Activated T-cell treated with anti-CD3 and anti-CD28 coated beads, Interleukin-2, amount 50 U/mL, for 72 hours (primary cell): ENCODE measurements around the gene CEP72. TPM values are rescaled to one million over a fixed set of nuclear protein-coding genes. Genes with fewer than 3 reads are reported as not detected.

Experiments
- ATAC-seq, 2 donors: fragments of 150-1000 bp; cut with Tn5 transposase; replicated peaks in 1 of 2; 2 replicates each; pipeline ENCODE4 v1.10.0; 2021; ENCODE audit warnings: moderate library complexity in 2 of 2, mild to moderate bottlenecking in 1 of 2
- DNase-seq, 2 donors: peaks; one replicate each; pipeline ENCODE4 v3.0.0; 2021 to 2022; ENCODE audit warnings: mixed read lengths in 1 of 2
- H3K27ac Mint-ChIP-seq: one replicate; pipeline ENCODE4 v1.8.0; 2022; ENCODE audit warnings: mild to moderate bottlenecking, moderate library complexity, mixed read lengths
- H3K27me3 Mint-ChIP-seq: one replicate; pipeline ENCODE4 v1.8.0; 2022; ENCODE audit warnings: low read depth, mixed read lengths
- H3K36me3 Mint-ChIP-seq, 2 donors: one replicate each; pipeline ENCODE4 v1.8.0; 2022; ENCODE audit warnings: mixed read lengths in 2 of 2, mild to moderate bottlenecking in 1 of 2; ENCODE audit not compliant: insufficient read depth in 2 of 2
- H3K4me1 Mint-ChIP-seq: one replicate; pipeline ENCODE4 v1.8.0; 2022; ENCODE audit warnings: low read depth, mixed read lengths
- H3K4me3 Mint-ChIP-seq, 2 donors: one replicate each; pipeline ENCODE4 v1.8.0; 2022; ENCODE audit warnings: mild to moderate bottlenecking in 2 of 2, mixed read lengths in 2 of 2, moderate library complexity in 2 of 2
- H3K9me3 Mint-ChIP-seq, 2 donors: one replicate each; pipeline ENCODE4 v1.8.0; 2022; ENCODE audit warnings: mixed read lengths in 2 of 2
- total RNA-seq, 2 donors: library from RNA; stranded (reverse); gene quantifications; one replicate each; pipeline ENCODE4 v1.2.3, GENCODE V29; 2022

Gene CEP72
- total RNA-seq, 2 donors from 2014 or later, result 18.6 to 18.7 TPM

DNA sequence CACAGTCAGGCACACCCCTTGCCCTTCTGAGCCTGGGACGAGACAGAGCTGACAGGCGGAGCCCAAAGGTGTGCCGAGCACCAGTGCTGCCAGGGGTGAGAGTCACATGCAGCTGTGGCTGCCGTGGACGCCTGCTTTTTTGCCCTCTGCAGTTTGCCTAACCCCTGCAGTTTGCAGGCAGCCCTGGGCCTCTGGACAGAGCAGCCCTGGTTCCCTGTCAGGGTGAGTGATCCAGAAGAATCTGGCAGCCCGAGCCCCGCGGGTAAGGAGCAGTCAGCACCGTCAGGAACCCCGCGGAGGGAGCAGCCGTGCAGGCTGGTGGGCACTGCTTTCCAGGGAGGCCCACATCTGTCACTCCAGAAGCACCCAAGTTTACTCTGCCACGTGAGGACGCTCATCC is 30.3 kb downstream of the CEP72 start:
- H3K4me3 Mint-ChIP-seq, result no peak overlapping the region
- H3K27me3 Mint-ChIP-seq, result no peaks in the 10 kb centered on the region
- no peaks in the 10 kb centered on the region for H3K9me3 Mint-ChIP-seq
- DNase-seq (no peak), ATAC-seq (no peak)
- H3K4me1 Mint-ChIP-seq, result no peaks in the 10 kb centered on the region
- H3K27ac Mint-ChIP-seq, result no peak overlapping the region
- peaks cover 1 to 4% of the 10 kb centered on the region in 2 donors for H3K36me3 Mint-ChIP-seq

DNA sequence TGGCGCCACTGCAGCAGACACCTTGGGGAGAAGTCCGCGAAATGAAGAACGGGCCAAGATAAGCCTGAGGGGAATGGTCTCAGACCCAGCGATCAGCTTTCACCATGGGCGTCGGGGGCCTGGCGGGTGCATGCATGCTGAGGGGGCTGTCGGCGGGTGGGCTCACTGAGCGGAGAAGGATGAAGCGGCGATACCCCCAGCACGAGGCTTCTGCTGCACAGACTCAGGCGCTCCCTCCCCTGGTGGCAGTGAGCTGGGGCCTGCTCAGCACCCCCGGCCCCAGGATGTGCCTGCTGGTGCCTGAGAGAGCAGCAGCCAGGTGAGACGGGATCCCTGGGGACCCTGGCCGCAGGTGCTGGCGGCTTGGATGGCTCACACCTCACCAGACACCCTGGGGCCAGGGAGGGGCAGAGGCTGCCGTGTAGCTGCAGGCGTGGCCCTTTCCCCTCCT is 31.2 kb downstream of the CEP72 start:
- H3K4me3 Mint-ChIP-seq, result no peak overlapping the region
- no peak overlapping the region for H3K27ac Mint-ChIP-seq
- DNase-seq (no peak), ATAC-seq (no peak)
- H3K36me3 Mint-ChIP-seq, result peaks cover 0 to 4% of the 10 kb centered on the region in 2 donors
- H3K9me3 Mint-ChIP-seq, result no peaks in the 10 kb centered on the region
- no peaks in the 10 kb centered on the region for H3K27me3 Mint-ChIP-seq
- no peaks in the 10 kb centered on the region for H3K4me1 Mint-ChIP-seq

- ATAC-seq, result no peak
Measured at GRCh38 chr5:643811-644271, 31.7 kb downstream of the CEP72 start.

DNA sequence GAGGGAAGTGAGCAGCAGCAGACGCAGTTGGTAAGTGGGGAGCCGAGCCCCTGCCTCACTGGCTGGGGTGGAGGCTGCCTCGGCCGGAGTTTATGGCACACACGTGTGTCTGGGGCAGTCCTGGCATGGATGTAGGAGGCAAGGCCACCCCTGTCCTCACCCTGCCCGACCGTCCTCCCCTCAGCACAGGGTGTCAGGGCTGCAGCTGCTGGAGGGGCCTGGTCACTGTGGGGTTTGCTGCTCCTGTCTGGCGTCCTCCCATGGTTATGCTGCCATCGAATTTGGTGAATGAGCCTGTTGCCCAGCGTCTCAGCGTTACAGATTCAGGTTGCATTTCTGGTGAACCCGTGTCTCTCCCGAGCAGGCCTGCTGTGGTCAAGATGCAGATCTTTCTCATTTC is 32.4 kb downstream of the CEP72 start:
- DNase-seq (no peak), ATAC-seq (no peak)
- H3K27me3 Mint-ChIP-seq, result no peaks in the 10 kb centered on the region
- no peak overlapping the region for H3K4me3 Mint-ChIP-seq
- peaks cover 0 to 4% of the 10 kb centered on the region in 2 donors for H3K36me3 Mint-ChIP-seq
- H3K4me1 Mint-ChIP-seq, result no peaks in the 10 kb centered on the region
- no peaks in the 10 kb centered on the region for H3K9me3 Mint-ChIP-seq
- H3K27ac Mint-ChIP-seq, result no peak overlapping the region

More at GRCh38 chr5:643811-644271, 31.7 kb downstream of the CEP72 start:
- Mint-ChIP-seq H3K36me3 (peaks cover 0 to 4% of the 10 kb centered on the region in 2 donors), H3K27me3 (no peaks in the 10 kb centered on the region), H3K4me3 (no peak overlapping the region), H3K27ac (no peak overlapping the region), H3K4me1 (no peaks in the 10 kb centered on the region), H3K9me3 (no peaks in the 10 kb centered on the region)
- no peak for DNase-seq

DNA sequence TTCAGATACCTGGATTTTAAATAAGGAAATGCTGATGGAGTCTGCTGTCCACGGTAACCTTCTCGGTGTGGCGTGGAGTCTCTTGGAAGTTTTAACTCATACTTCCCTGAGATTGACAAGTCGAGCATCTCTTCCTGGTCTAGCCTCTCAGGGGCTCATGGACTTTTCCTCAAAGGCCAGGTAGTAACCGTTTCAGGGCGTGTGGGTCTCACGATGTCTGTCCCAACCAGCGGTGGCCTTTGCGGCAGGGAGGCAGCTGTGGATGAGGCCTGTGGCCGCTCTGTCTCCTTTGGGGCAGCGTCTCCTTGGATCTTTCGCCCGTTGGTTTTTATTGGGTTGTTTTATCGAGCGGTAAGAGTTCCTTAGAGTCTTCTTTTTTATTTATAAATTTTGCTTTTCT is 32.8 kb downstream of the CEP72 start:
- Mint-ChIP-seq H3K27me3 (no peaks in the 10 kb centered on the region), H3K9me3 (no peaks in the 10 kb centered on the region), H3K4me3 (no peak overlapping the region), H3K27ac (no peak overlapping the region), H3K4me1 (no peaks in the 10 kb centered on the region), H3K36me3 (peaks cover 0 to 4% of the 10 kb centered on the region in 2 donors)
- ATAC-seq, result no peak
- DNase-seq, result no peak

DNA sequence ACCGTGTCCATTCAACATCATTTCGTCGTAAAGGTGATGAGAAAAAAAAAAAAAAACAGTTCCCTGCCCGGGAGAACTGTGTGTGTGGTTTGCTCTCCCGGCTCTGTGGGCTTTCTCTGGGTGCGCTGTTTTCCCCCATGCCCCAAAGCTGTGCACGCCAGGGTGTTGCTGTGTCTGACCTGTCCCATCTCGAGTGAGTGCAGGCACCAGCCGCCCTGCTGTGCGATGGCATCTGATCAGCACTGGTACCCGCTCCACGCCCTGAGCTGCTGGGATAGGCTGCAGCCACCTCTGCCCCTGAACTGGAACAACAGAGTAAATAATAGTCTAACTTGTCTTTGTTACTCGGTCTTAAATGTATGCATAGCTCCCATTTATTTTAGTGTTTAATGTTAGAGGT is 33.3 kb downstream of the CEP72 start:
- Mint-ChIP-seq H3K9me3 (no peaks in the 10 kb centered on the region), H3K27ac (no peak overlapping the region), H3K36me3 (peaks cover 0 to 4% of the 10 kb centered on the region in 2 donors), H3K4me1 (no peaks in the 10 kb centered on the region), H3K27me3 (no peaks in the 10 kb centered on the region), H3K4me3 (no peak overlapping the region)
- ATAC-seq, result no peak
- no peak for DNase-seq

GRCh38 chr5:646396-647201 is 34.5 kb downstream of the CEP72 start:
- no peak for DNase-seq
- Mint-ChIP-seq H3K27ac (no peak overlapping the region), H3K4me1 (no peaks in the 10 kb centered on the region), H3K4me3 (no peak overlapping the region), H3K27me3 (no peaks in the 10 kb centered on the region), H3K9me3 (no peaks in the 10 kb centered on the region), H3K36me3 (peaks cover 0 to 4% of the 10 kb centered on the region in 2 donors)
- no peak for ATAC-seq

GRCh38 chr5:647311-647710 is 35.2 kb downstream of the CEP72 start:
- no peaks in the 10 kb centered on the region for H3K9me3 Mint-ChIP-seq
- DNase-seq (no peak), ATAC-seq (no peak)
- H3K27ac Mint-ChIP-seq, result no peak overlapping the region
- peaks cover 0 to 4% of the 10 kb centered on the region in 2 donors for H3K36me3 Mint-ChIP-seq
- H3K4me1 Mint-ChIP-seq, result no peaks in the 10 kb centered on the region
- no peak overlapping the region for H3K4me3 Mint-ChIP-seq
- no peaks in the 10 kb centered on the region for H3K27me3 Mint-ChIP-seq

DNA sequence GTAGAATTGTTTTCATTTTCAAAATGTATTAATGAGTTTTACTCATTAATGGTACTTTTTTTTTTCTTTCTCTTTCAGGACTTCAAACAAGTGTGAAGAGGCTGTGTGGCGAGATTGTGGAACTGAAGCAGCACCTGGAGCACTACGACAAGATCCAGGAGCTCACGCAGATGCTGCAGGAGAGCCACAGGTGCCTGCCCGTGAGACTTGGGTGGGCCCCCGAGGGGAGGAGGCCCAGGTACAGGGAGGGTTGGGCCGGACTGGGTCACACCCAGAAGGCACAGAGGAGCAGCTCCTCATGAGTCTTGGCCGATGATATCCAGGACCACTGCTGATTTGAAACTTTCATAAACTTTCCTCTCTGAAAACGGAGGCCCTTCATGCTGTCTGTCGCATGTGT is 35.6 kb downstream of the CEP72 start:
- H3K27ac Mint-ChIP-seq, result no peak overlapping the region
- ATAC-seq (no peak), DNase-seq (no peak)
- no peaks in the 10 kb centered on the region for H3K4me1 Mint-ChIP-seq
- no peaks in the 10 kb centered on the region for H3K9me3 Mint-ChIP-seq
- H3K36me3 Mint-ChIP-seq, result peaks cover 0 to 4% of the 10 kb centered on the region in 2 donors
- H3K27me3 Mint-ChIP-seq, result no peaks in the 10 kb centered on the region
- H3K4me3 Mint-ChIP-seq, result no peak overlapping the region

DNA sequence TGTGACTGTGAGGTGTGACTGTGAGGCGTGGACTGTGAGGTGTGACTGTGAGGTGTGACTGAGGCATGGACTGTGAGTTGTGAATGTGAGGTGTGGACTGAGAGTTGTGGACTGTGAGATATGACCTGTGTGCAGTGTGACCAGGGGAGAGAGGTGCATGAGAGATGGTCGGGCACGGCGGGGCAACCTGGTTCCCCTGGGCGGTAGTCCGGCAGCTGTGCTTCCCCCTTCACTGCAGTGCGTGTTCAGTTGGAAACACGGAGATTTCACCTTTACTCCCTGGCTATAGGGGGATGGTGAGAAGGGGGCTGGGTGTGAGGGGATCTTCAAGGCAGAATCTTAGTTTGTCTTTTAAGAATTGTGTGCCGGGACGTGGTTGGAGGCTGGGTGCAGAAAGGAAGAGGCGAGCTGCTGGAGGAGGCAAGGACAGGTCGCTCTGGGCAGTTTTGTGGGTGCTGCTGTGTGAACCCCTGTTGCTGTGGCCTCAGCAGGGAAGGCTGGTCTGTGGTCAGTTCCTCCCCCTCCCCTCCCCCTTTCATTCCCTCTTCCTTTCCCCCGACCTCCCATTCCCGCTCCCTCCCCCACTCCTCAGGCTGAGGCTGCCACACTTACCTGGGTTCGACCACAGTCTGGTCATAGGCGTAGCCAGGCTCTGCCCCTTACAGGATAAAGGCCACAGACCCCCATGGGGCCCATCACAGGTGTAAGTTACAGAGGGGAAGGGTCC is 39.3 kb downstream of the CEP72 start:
- Mint-ChIP-seq H3K27ac (no peak overlapping the region), H3K4me1 (no peaks in the 10 kb centered on the region), H3K9me3 (no peaks in the 10 kb centered on the region), H3K36me3 (peaks cover 5 to 6% of the 10 kb centered on the region in 2 donors), H3K4me3 (no peak overlapping the region), H3K27me3 (no peaks in the 10 kb centered on the region)
- ATAC-seq (no peak), DNase-seq (no peak)

GRCh38 chr5:652023-652515 is 39.9 kb downstream of the CEP72 start:
- no peak for ATAC-seq
- no peak overlapping the region for H3K4me3 Mint-ChIP-seq
- H3K4me1 Mint-ChIP-seq, result no peaks in the 10 kb centered on the region
- H3K36me3 Mint-ChIP-seq, result peaks cover 5 to 8% of the 10 kb centered on the region in 2 donors
- H3K27me3 Mint-ChIP-seq, result no peaks in the 10 kb centered on the region
- no peaks in the 10 kb centered on the region for H3K9me3 Mint-ChIP-seq
- H3K27ac Mint-ChIP-seq, result no peak overlapping the region
- no peak for DNase-seq

DNA sequence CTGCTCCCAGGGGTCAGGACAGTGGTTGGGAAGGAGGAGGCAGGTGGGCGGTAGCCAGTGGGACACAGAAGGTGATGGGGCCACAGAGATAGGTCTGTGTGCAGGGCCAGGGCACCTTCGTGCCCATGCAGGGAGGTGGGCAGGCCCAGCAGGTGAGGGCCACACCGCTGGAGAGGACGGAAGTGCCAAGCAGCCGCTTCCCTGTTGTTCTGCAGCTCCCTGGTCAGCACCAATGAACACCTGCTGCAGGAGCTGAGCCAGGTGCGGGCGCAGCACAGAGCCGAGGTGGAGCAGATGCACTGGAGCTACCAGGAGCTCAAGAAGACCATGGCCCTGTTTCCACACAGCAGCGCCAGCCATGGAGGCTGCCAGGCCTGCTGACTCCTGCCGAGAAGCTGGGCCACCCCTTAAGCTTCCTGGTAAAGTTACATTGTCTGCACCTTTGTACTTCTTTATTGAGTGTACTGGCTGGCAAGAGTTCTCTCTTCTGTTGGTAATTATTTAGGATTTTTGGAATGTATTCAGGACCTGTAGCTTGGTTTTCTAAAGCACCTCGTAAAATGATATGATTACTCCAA is 40.7 kb downstream of the CEP72 start:
- Mint-ChIP-seq H3K4me1 (no peaks in the 10 kb centered on the region), H3K36me3 (peaks cover 9 to 12% of the 10 kb centered on the region in 2 donors), H3K27me3 (no peaks in the 10 kb centered on the region), H3K4me3 (no peak overlapping the region), H3K9me3 (no peaks in the 10 kb centered on the region), H3K27ac (no peak overlapping the region)
- no peak for ATAC-seq
- DNase-seq, result no peak
